Activated naive CD4-positive, alpha-beta T cell (primary cell): ENCODE data around the gene XPNPEP2.

Experiments
- DNase-seq, 4 experiments: peaks; one replicate each; lab custom pipeline; 2025; lab: John Stamatoyannopoulos, UW

The XPNPEP2 gene

DNA sequence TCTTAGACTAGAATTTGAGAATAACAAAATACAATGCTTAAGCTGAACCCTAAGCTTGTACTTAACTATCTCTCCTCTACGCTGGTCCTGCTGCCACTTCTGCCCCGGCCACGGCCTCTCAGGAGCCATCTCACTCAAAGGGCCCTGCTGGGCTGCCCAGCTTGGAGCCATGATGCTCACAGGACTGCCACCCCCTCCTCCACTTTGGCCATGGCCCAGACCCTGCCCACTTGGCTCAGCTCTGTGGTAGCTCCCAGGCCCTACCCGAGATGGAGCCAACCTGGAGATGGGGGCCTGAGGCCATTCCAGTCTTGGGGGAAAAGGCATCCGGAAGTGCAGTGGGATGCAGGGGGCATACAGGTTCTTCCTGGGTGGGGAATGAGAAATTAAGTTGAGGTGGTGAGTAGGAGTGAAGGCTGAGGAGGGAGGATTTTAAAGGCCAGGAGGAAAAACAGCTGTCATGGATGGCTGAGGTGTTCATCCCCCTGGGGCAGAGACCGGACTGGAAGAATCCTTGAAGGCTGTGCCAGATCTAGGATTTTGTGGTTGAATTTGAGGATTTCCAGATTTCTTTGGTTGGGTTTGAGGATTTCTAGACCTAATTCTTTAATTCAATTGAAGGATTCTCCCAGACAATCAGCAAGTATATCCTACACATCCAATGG is 41.8 kb downstream of the XPNPEP2 start:
- DNase-seq = no peak

- DNase-seq = peak; percentile 19 to 74 (median 46)
Measured at GRCh38 chrX:129781134-129781672, 42.4 kb downstream of the XPNPEP2 start.

GRCh38 chrX:129781680-129782495 is 43.1 kb downstream of the XPNPEP2 start:
- DNase-seq = no peak

DNA sequence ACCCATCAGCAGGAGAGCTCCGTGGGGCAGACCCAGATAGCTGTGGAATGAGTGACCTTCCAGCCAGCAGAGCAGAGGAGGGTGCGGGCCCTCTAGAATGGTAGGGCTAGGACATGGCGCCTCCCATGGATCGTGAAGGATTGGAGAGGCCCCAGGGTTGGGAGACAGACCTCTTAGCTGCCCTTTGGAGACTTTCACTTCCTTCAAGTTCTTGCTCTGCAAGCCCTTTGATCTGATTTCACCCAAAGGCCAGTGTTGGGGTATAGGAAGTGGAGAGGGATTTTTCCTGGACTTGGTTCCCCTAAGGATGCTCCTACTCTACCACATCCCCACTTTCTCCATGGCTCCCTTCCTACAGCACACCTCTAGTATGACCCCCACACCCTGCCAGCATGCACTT is 43.9 kb downstream of the XPNPEP2 start:
- DNase-seq = no peak

- DNase-seq = no peak
Measured at GRCh38 chrX:129783291-129783713, 44.5 kb downstream of the XPNPEP2 start.

DNA sequence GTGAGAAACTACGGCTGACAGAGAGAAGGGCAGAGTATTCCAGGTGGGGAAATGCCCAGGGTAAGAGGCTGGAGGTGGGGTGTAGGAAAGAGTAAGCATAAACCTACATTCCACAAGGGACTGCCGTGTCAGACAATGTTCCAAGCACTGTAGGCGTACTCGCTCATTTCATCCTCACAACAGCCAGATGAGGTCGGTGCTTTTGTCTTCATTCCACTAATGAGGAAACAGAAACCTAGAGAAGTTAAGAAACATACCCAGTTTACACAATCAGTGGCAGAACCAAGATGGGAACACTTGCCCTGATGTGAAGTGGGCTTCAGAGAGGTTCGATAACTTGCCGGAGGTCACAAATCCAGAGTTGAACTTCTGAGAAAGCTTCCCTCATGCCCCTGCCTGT is 45.6 kb downstream of the XPNPEP2 start:
- no peak for DNase-seq

GRCh38 chrX:129785160-129785947 is 46.6 kb downstream of the XPNPEP2 start:
- no peak for DNase-seq

DNA sequence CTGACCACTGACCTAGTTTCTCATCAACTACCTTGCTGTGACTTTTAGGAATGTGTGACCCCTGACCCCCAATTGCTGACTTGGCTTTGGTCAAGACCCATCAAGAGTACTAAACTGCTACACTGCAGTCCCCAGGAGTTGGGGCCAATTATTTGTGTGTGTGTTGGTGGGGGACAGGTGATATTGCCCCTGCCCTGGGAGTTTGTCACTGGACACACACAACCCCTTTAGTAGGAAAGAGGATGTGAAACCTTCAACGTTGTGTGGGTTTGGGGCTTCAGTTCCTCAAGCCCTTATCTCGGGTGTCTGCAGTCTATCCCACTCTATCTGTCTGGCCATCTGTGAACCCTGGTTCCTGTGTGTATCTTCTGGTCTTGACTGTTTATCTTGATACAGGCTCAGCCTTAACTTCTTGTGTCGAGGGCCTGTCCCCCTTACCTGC is 47.5 kb downstream of the XPNPEP2 start:
- no peak for DNase-seq

DNA sequence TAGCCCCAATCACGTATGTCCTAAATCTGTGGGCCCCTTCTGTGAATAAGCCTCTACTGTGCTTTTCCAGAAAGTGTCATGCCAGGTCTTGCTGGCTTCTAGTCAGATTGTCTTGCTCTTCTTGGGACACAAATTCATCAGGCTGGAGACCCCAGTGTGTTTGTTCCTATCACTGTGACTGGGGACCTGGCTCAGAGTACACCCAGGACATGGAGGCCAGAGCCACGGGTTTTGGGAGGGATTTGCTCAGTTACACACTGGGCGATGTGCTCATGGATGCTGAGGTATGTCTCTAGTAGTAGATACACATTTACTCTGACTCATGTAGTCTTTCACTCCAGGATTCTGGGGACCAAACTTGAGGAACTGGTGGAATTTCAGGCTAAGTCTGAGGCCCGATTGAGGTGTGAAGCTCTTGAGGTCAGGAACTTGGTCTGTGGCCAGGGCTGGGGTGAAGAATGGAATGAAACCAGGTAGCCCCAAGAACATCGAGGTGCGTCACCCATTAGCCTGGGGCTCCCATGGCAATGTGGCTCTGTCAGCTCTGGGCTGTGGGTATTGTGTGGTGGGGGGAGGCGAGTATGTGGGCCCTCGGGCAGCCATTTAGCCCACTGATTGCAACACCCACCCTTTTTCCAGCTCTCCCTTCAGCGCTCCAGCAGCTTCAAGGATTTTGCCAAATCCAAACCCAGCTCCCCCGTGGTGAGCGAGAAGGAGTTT is 48.7 kb downstream of the XPNPEP2 start:
- no peak for DNase-seq

DNA sequence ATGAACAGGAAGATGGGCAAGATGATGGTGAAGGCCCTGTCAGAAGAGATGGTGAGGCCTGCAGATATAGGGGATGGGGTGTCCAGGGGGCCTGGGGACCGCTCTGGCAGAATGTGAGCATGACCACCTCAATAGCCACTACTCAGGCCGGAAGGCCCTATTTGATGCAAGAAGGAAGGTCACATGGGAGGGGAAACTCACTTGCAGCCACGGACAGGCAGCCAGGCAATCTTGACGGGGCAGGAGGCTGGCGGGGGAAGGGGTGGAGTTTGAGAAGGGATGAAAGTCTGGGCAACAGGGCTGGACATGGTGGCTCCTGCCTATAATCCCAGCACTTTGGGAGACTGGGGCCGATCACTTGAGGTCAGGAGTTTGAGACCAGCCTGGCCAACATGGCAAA is 49.7 kb downstream of the XPNPEP2 start:
- no peak for DNase-seq

GRCh38 chrX:129790146-129790545 is 51.4 kb downstream of the XPNPEP2 start:
- DNase-seq = no peak

GRCh38 chrX:129790808-129791207 is 52.0 kb downstream of the XPNPEP2 start:
- DNase-seq = no peak

GRCh38 chrX:129791336-129791735 is 52.6 kb downstream of the XPNPEP2 start:
- DNase-seq = no peak

- no peak for DNase-seq
Measured at GRCh38 chrX:129791961-129792570, 53.3 kb downstream of the XPNPEP2 start.

DNA sequence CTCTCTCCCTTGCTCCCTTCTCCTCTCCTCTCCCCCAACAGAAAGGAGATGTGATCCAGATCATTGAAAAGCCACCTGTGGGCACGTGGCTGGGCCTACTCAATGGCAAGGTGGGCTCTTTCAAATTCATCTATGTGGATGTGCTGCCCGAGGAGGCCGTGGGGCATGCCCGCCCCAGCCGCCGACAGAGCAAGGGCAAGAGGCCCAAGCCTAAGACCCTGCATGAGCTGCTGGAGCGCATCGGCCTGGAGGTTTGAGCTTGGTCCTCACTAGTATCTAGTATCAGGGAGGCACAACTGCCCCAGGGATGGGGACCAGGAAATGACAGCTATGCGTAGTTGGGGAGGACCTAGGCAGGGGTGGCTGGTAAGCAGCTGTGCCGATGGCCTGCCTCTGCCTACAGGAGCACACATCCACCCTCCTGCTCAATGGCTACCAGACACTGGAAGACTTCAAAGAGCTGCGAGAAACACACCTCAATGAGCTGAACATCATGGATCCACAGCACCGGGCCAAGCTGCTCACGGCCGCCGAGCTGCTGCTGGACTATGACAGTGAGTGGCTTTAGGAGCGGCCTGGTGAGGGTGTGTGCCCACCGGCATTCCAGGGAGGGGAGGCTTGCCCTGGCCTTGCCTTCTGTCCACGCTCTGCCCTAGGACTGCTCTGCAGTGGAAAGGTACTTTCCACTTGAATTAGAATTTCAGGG is 54.0 kb downstream of the XPNPEP2 start:
- no peak for DNase-seq

DNA sequence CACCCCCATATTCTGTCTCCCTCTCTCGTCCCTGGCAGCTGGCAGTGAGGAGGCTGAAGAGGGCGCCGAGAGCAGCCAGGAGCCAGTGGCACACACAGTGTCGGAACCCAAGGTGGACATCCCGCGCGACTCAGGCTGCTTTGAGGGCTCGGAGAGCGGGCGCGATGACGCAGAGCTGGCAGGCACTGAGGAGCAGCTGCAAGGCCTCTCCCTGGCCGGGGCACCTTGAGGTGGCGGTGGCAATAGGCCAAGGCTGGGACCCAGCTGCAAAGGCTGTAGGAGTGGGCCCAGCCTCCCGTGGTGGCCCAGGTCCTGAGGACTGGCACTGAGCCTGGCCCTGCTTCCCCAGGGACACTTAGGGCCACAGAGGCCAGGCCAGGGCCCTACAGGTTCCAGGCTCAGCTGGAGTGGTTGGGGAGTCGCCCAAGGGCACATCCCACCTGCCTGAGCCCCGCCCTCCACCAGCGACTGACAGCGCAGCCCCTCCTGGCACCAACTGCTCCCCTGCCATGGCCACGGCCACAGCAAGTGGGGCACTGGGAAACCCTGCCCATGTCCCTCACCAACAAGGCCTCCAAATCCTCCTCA is 54.9 kb downstream of the XPNPEP2 start:
- DNase-seq = no peak

DNA sequence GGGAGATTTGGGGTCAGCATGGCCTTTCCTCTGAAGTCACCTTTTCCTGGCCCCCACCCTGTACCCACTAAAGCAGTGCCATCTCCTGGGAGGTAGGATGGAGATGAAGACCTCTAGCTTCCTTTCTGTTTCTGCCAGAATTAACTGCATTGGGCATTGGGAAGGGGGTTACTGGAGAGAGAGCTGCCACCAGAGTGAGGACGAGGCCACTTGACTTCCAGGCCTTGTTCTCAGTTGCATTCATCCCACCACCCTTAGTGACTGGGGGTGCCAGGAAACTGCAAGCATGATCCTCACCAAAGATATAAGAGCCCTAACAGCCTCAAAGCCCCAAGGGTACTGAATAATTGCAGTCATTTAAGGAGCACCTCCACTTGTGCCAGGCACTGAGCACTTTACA is 56.8 kb downstream of the XPNPEP2 start:
- DNase-seq = no peak

- no peak for DNase-seq
Measured at GRCh38 chrX:129797251-129797906, 58.6 kb downstream of the XPNPEP2 start.

DNA sequence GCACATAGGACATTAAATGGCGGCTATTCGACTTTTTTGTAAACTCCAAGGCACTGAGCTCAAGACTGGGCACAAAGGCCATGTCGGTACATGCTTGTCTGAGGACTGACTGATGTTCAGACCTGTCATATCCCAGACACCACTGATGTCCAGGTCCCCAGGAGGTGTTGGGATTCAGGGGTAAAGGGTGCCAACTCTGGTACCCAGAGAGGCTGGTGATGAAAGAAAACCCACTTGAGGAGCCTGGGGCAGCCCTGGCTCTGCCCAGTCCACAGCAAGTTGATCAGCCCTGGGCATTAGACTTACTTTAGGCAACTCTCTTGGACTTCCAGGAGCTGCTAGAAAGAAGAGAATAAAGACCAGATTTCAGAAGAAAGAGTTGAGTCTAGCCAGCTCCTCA is 59.7 kb downstream of the XPNPEP2 start:
- no peak for DNase-seq

DNA sequence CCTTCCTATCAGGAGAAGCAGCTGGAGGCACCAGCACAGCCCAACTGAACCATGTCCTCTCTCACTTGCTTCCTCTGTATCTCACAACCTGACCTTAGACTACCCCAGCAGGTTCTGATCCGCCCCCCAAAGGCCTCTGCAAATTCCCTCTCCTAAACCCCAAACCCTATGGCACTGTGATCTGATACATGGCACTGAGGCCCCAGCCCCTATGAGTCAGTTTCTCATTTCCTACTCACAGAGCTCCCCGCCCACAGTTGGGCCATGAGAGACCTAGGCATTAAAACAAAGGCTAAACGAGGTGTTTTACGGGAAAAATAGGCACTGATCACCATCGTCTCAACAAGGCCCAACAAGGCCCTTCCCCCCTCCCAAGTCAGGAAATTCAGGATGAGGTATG is 60.1 kb downstream of the XPNPEP2 start:
- DNase-seq = no peak
